D721Med (cell line): Measurements from ENCODE around the gene AFAP1L1.

Experiments used
- DNase-seq: peaks from one replicate; pipeline ENCODE4 v3.0.0; 2011; ENCODE audit warnings: low spot score; ENCODE audit not compliant: insufficient read length
- FAIRE-seq: peaks from 2 replicates; lab custom pipeline; 2011; peaks lifted over from hg19 to GRCh38; lab: Jason Lieb, UNC
- CTCF ChIP-seq: IDR thresholded peaks from 2 replicates; pipeline ENCODE4 v1.5.1; 2012; ENCODE audit warnings: mild to moderate bottlenecking, control low read depth; ENCODE audit not compliant: insufficient read depth; ENCODE audit errors: missing control alignments

The AFAP1L1 gene

GRCh38 chr5:149374801-149375200, 103.1 kb downstream of the AFAP1L1 start:
- TF ChIP-seq CTCF, result no peak
- no peak for FAIRE-seq
- DNase-seq, result no peak

- TF ChIP-seq CTCF, result no peak
- no peak for DNase-seq
- no peak for FAIRE-seq
Measured at GRCh38 chr5:149375434-149375833, 103.8 kb downstream of the AFAP1L1 start.

DNA sequence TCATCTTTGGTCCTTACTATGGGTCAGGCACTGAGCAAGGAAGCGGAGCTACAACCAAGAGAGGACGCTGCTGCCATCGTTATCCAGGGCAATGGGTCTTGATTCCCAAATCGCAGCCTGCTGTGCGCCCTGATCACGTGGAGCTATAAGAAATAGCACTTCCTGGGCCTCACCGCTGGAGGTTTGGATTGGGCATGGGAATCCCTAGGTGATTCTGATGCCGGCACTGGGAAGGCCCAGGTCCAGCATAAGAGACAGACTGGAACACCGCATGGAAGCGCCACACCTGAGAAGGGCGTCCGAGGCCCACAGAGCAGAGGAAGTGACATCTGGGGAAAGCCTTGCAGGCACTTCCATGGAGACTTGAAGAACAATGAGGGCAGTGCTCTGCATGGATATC, 104.4 kb downstream of the AFAP1L1 start:
- TF ChIP-seq CTCF, result no peak
- no peak for DNase-seq
- no peak for FAIRE-seq

DNA sequence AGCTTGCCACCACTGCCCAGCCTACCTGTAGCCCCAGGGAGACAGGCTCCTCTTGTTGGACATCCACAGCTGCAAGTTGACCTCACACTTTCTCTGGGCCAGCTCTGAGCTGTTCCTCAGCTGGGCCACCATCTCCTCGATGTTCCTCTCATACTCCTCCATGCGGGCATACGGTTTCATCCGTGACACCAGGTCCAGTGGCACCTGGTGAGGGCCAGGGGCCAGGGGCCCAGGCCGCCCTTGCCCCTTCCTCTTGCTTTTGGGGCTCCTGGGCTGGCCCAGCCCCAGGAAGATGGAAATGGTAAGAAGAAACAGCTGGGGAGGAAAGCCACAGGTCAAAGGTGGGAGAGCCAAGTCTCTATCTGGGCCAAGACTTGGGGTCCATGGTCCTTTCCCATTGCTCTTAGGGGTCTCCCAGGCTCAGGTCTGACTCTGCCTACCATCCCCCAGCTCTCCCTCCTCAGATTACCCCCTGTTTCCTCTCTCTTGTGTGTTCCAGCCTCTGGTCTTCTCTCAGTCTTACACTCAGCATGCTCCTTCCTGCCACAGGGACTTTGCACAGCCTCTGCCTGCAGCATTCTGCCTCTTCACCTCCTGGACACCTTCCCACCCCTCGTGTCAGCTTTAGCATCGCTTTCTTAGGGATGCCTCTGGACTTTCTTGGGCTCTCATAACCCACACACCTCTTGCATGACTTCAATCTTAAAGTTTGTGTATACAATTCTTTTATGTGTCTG, 105.2 kb downstream of the AFAP1L1 start:
- no peak for TF ChIP-seq CTCF
- FAIRE-seq (no peak), DNase-seq (no peak)

- DNase-seq (no peak), FAIRE-seq (no peak)
- TF ChIP-seq CTCF, result no peak
Measured at GRCh38 chr5:149378241-149378820, 106.7 kb downstream of the AFAP1L1 start.

DNA sequence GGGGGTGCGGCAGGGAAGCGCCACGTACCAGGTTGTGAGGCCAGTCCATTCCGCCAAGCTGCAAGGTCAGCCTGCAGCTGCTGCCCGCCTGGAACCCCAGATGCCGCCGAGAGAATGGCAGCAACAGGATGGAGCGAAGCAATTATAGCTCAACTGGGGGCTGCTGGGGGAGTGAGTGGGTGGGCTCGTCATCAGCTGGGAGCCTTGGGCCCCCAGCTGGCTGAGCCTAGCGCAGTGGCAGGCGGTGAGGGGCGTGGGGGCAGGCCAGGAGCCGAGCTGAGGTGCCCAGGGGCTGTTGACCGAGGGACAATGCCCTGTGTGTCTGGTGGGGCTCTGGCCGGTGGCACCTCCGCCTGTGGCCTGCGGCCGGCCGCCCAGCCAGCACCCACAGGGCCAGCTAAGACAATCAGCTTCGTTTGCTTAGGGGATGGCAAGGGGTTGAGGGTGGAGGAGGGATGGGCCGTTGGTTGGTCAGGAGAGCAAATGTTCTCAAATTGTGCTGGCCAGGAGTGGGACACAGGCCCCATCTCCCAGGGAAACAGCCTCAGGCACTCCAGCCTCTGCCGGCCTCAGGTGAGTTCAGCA, 107.6 kb downstream of the AFAP1L1 start, which contains the start of gene IL17B:
TSS of gene IL17B (minus strand) at position 116 of the 585 bp plus-strand sequence. CDS start at position 49, 67 bp downstream.
- no peak for DNase-seq
- TF ChIP-seq CTCF, result no peak
- no peak for FAIRE-seq
